Left kidney (tissue), 2 donors: ENCODE data around the gene TMEM247. TPM values are rescaled to one million over a fixed set of nuclear protein-coding genes. Genes with fewer than 3 reads are reported as not detected.
A peak's percentile ranks its signal among the peaks of the same experiment; 100 is the strongest.

Source experiments
- DNase-seq: peaks from one replicate; pipeline ENCODE4 v3.0.0-alpha.2; 2013
- polyA plus RNA-seq: library from polyadenylated mRNA; unstranded; fragments of 120-200 nt; gene quantifications from one replicate; pipeline ENCODE4 v1.2.1, GENCODE V29; 2013; ENCODE audit not compliant: insufficient read length

Gene TMEM247
- polyA plus RNA-seq, 1 donor = not detected

DNA sequence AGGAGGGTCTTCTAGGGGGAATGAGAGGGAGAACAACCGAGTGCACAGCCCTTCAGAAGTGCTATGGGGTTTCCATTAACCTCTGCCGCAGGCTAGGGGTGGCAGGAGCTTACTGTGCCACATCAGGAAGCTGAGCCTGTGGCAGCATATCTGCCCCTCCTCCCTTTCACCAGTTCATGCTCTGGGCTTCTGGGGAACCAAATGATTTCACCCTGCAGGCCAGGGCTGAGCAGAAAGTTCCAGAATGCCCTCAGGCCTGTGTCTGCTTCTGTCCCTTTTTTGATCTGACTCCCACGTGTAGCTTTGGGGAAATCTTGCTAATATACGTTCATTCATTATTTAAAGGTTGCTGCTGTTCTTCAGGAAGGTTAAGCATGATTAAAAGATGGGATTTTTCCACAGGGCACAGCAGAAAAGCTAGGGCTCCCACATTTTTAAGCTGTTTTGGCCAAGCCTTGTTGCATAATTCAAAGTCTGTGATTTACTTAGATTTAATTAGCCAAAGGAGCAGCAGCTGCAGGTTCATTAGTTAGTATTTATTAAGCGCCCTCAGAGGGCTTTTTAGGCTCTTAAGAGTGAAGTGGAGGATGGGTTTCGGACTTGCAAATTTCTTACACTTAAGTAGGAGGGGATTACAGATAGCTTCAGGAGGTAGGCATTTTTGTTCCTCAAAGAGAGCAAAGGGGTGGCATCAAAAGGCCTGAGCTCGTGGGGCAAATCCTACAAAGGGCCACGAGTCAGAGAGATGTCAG lies 10.2 kb downstream of the TMEM247 start:
- no peak for DNase-seq

DNA sequence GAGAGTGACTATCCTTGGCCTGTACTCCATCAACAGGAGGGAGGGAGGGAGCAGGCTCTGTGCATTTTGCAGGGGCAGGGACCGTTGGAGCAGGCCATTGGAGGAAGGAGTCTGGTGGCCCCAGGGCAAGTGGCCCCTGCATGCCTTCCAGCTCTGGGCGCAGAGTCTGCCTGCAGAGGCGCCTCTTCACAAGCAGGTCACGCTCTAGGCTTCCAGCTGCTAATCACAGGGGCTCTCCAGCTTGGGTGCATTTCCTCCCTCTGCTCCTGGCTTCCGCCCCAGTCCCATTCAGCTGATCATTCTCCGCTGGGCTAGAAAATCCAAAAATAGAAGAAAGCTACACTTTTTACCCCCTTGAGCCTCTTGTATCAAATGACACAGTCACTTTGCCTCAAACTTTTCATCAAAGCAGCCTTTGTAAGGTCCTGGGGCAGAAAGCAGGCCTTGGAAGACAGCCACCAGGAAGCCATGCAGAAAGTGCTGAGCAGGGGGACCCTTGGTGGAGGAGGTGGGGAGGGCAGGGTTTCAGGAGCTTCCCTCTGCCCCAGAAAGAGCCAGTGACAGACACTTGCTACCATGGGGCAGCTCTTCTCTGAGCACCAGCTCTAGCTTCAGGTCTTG lies 11.3 kb downstream of the TMEM247 start:
- DNase-seq = peak; percentile 50

DNA sequence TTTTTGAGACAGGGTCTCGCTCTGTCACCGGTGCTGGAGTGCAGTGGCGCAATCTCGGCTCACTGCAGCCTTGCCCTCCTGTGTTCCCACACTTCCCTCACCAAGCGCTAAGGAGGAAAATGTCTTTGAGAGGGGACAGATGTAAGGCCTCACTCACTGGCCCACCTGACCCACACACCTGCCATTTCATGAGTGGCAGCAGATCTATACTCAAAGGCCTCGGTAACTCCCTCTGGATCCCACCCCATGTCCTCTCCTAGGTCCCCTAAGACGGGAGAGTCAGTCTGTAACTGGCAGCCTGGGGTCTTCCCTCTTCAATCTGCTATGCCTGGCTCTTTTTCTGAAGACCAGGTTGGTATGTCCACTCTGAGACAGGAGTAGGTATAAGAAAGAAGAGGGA lies 12.9 kb downstream of the TMEM247 start:
- no peak for DNase-seq

- DNase-seq = no peak
These were observed 14.0 kb downstream of the TMEM247 start for GRCh38 chr2:46493241-46493970.

- DNase-seq = no peak
These were observed 14.5 kb downstream of the TMEM247 start for GRCh38 chr2:46493971-46494250.

DNA sequence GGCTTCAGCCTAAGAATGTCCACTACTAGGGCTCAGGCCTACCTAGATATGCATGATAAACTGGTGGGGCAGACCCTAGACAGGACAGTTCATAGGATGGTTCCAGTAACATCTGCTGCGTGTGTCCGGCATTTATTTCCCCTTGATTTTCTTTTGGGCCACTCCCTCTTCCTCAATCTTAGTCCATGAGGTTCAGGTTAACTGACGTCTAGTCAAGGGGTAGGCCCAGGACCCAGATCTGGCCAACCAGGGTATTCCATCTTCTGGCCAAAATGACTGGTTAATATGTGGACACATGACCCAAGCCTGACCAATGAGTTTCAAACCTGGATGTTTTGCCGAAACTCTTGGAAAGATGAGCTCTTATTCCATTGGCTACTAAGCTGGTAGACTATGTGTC lies 15.2 kb downstream of the TMEM247 start:
- no peak for DNase-seq

GRCh38 chr2:46495231-46496030 lies 16.1 kb downstream of the TMEM247 start:
- DNase-seq = no peak

DNA sequence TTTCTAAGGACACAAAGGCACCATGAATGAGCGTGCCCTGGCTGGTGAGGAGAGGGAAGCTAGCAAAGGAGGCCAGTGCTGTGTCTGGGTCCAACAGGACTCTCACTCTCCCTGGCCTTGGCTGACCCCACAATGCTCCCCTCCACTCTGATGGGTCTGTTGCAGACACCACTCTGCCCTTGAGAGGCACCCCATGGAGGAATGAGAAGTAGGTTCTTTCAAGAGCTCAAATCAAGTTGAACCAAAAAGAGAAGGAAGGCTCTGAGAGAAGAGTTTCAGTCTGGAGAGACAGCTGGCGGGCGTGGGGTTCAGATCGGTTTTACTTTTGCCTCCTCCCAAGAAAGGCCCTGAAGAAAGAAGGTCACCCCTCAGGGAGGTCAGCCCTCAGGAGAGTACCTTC lies 18.4 kb downstream of the TMEM247 start:
- DNase-seq = no peak

GRCh38 chr2:46498681-46499080 lies 19.3 kb downstream of the TMEM247 start:
- no peak for DNase-seq

- DNase-seq = no peak
These were observed 20.0 kb downstream of the TMEM247 start for GRCh38 chr2:46499392-46499785.

- DNase-seq = no peak
These were observed 21.4 kb downstream of the TMEM247 start for GRCh38 chr2:46500801-46501200.

- no peak for DNase-seq
These were observed 23.0 kb downstream of the TMEM247 start for GRCh38 chr2:46502291-46502885.

DNA sequence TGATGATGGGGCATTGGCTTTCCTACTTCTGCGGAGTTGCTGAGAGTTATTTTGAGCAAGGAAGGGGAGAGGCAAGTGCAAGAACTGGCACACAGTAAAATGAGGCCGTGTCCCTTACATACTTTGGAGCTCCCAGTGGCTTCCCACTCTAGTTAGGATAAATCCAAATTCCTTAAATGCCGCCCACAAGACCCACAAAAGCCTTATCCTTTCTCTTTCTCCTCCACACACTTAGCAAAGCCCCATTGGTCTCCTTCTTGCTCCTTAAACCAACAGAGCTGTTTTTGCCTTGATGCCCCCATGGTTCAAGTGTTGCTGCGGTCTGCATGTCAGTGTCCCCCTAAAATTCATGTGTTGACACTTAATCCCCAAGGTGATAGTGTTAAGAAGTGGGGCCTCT lies 24.3 kb downstream of the TMEM247 start:
- DNase-seq = no peak

DNA sequence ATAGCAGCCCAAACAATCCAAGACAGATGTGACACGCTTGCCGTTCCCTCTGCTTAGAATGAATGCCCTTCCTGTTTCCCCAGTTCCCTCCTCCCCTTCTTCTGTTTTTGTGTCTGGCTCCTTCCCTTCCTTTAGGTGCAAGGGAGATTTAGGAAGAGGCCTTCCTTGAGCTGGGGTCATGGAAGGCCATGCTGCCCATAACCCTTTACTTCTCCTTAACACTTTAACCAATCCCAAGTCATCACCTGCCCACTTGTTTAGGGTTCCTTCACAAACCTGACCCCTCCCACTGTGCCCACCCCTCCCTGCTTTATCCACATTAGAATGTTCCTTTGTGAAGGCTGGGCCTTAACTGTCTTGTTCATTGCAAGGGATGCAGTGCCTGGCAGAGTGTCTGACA lies 24.9 kb downstream of the TMEM247 start:
- no peak for DNase-seq

DNA sequence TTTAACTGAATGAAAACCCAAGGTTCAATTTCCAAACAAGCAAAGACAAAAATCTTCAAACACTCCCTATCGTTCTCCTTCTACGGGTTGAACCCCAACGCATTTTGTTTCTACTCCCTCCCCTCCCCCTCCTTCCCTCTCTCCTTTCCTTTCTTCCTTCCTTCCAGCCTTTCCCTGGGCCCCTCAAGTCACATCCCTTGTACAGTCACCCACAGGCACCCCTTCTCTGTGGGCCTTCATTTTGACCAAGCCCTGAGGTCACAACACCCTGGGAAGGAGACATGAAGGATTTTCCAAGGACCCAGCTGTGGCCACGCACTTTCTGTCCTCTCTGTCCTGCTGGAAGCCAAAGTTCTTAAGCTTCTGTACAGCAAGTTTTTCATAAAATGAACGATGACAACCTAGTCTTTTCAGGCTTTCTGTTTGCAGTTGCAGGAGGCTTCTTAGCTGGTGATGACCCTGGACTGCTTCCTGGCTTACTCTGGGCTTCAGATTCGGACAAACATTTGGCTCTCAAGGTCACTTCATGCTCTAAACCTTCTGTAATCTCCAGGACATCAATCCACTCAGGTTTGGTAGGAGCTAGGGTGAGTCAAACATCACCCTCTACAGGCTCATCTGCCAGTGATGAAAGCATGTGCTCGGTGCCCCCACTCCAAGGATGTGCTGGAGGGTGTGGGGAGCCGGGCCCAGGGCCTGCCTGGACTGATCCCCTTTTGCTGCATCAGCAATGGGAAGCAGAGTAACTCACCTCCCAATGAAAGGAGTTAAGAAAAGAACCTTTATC lies 25.5 kb downstream of the TMEM247 start:
- no peak for DNase-seq

DNA sequence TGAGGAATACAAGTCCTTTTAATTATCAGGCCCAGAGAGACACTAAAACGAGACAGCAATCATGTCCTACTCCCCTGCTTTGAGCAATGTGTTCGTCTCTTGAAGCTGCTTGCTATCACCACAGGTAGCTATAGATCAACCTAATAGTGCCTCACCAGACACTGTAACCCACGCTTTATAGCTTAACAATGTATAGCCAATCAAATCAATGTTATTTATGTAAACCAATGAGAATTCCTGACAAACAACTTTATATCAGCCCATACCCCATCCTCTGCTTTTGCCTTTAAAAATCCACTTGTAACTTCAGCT lies 26.1 kb downstream of the TMEM247 start:
- DNase-seq = no peak

DNA sequence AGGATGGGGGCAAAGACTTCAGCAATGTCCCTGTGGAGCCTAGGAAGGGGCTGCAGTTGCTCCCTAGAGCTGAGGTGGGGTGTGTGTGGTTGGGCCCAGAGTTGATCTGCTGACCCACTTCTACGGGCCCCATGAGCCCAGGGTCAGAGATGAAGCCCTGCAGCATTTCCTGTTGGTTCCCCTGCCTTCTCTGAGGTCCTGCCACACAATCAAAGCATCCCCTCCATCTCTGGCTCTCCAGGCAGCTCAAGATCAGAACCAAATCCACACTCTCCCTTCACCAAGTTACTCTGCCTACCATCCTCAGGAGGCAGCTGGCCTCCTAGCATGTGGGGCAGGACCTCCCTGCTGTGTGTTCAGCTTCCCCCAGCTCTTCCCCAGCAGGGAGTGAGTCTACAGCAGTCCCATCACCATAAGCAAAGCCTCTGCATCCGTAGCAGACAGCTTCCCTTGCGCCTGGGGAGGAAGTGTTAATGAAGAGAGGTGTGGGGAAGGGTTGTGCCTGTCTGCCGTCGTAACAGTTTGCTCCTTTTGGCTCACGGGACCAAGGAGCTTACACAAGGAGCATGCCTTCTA lies 26.9 kb downstream of the TMEM247 start:
- DNase-seq = no peak

- DNase-seq = no peak
These were observed 28.9 kb downstream of the TMEM247 start for GRCh38 chr2:46508312-46508711.

GRCh38 chr2:46508759-46509158 lies 29.4 kb downstream of the TMEM247 start:
- no peak for DNase-seq

DNA sequence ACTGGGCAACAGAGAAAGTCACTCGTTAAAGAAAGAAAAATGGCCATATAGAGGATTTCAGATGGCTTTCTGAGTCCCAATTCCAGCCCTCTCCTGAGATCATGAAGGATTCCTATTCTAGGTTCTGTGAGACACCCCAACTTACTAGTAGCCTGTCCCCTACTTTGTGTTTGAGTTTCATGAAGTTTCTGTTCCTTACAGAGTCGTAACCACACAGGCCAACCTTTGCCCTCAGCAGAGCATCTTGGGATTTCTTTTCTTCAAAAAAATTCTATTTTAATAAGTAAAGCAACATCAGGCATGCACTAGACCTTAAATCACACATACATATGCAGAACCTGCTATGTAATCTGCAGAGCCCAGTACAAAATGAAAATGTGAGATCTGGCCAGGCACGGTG lies 30.4 kb downstream of the TMEM247 start:
- DNase-seq = no peak

- no peak for DNase-seq
These were observed 31.3 kb downstream of the TMEM247 start for GRCh38 chr2:46510598-46511177.
